Transverse colon (tissue), 4 donors: Measurements from ENCODE around the gene REV3L. TPM values are rescaled to one million over a fixed set of nuclear protein-coding genes. Genes with fewer than 3 reads are reported as not detected.

Experiments used
- DNase-seq: peaks from one replicate; pipeline ENCODE4 v3.0.0-alpha.2; 2019
- H3K27ac ChIP-seq, 4 donors: fragments of 200-600 bp; sonication (generic); 2 replicates each; pipeline ENCODE4 v1.5.1; 2016 to 2018; ENCODE audit warnings: inconsistent platforms in 4 of 4
- H3K27me3 ChIP-seq: fragments of 200-600 bp; sonication (generic); 2 replicates; pipeline ENCODE4 v1.5.1; 2017; ENCODE audit warnings: inconsistent platforms
- H3K36me3 ChIP-seq, 4 donors: fragments of 200-600 bp; sonication (generic); 2 replicates each; pipeline ENCODE4 v1.5.1; 2017 to 2019; ENCODE audit warnings: inconsistent platforms in 4 of 4
- H3K4me1 ChIP-seq, 4 donors: fragments of 200-600 bp; sonication (generic); 2 replicates each; pipeline ENCODE4 v1.5.1; 2017 to 2020; ENCODE audit warnings: inconsistent platforms in 4 of 4
- H3K4me3 ChIP-seq, 4 donors: fragments of 200-600 bp; sonication (generic); 1 replicate in 1 of 4; 2 replicates in 3 of 4; pipeline versions ENCODE4 v1.5.1 to v1.6.1; 2017 to 2019; ENCODE audit warnings: inconsistent platforms in 4 of 4
- H3K9me3 ChIP-seq, 2 donors: fragments of 200-600 bp; sonication (generic); 2 replicates each; pipeline ENCODE4 v1.5.1; 2017 to 2019; ENCODE audit warnings: inconsistent platforms in 2 of 2
- EP300 ChIP-seq: sonication (generic); formaldehyde crosslinking; IDR thresholded peaks from one replicate; pipeline ENCODE4 v1.6.1; 2017; ENCODE audit warnings: antibody characterized with exemption, low read depth
- POLR2A ChIP-seq: fragments of 450-650 bp; IDR thresholded peaks from one replicate; pipeline ENCODE4 v1.6.1; 2016; ENCODE audit warnings: antibody characterized with exemption, mild to moderate bottlenecking, moderate library complexity
- POLR2AphosphoS5 ChIP-seq, 3 donors: sonication (generic); formaldehyde crosslinking; IDR thresholded peaks; one replicate each; pipeline ENCODE4 v1.6.1; 2016; ENCODE audit warnings: antibody characterized with exemption in 3 of 3
- WGBS, 2 donors: methylation state at CpG; one replicate each; pipeline ENCODE4 v1.1.5; 2018; ENCODE audit warnings: low coverage in 1 of 2; 5-methylcytosine and 5-hydroxymethylcytosine counted together
- in situ Hi-C, 4 donors: fragments of 200-750 bp; cut with MboI; loops; one replicate each; pipeline versions ENCODE4 v1.15.0 to v1.15.1; 2017; ENCODE audit warnings: low sequenced_read_pairs in 3 of 4, low pct_ligation_motif_present in 1 of 4, low pct_unique_long_range_greater_than_20kb in 1 of 4
- intact Hi-C: fragments of 100-400 bp; cut with DNase I; formaldehyde crosslinking; loops from one replicate; pipeline ENCODE4 v1.15.1; 2023; ENCODE audit warnings: low total_unique reads
- total RNA-seq, 4 donors: library from RNA; depleted of rRNA; stranded (reverse); fragments of >200 nt; gene quantifications; one replicate each; pipeline ENCODE4 v1.1.0, GENCODE V29; 2016
- TF ChIP-seq, protein P1 (sequence below), 5 experiments: fragments of 200-600 bp in 3 of 5; fragments of 450-650 bp in 2 of 5; sonication (generic) in 3 of 5; IDR thresholded peaks; 1 replicate in 2 of 5; 2 replicates in 3 of 5; pipeline ENCODE4 v1.5.1; 2016 to 2017; ENCODE audit warnings: antibody characterized with exemption in 5 of 5, inconsistent platforms in 3 of 5, mild to moderate bottlenecking in 2 of 5, moderate library complexity in 1 of 5

Gene REV3L
- total RNA-seq, 4 donors from 2014 or later, result 24.7 to 256 (median 34.7) TPM

DNA sequence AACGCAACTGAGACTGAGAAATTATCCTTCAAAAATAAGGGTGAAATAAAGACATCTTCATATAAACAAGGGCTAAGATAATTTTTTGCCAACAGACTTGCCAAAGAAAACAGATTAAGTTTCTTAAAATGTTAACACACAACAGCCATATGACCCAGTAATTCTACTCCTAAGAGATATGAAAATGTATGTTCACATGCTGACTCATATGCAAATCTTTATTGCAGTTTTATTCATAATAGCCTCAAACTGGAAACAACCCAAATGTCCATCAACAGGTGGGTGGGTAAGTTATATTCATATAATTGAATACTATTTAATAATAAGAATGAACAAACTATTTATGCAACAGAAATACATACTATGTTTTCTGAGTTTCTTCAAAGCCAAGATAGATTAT is 140.1 kb downstream of the REV3L start:
- Histone ChIP-seq H3K27ac (no peak overlapping the region), H3K9me3 (no peaks in the 10 kb centered on the region), H3K4me1 (peaks cover 0 to under 1% (median 0%) of the 10 kb centered on the region in 4 donors), H3K27me3 (no peaks in the 10 kb centered on the region), H3K4me3 (no peak overlapping the region), H3K36me3 (peaks cover 0 to 20% (median 9%) of the 10 kb centered on the region in 4 donors)
- intact Hi-C loops, result no loop called here
- 75 to 88% methylated on average over 1 of the region's 1 CpG for WGBS, 2 donors
- TF ChIP-seq POLR2AphosphoS5 (IDR thresholded peaks at IDR 0.05), result no peak
- TF ChIP-seq EP300, result no peak
- TF ChIP-seq, protein P1, sequence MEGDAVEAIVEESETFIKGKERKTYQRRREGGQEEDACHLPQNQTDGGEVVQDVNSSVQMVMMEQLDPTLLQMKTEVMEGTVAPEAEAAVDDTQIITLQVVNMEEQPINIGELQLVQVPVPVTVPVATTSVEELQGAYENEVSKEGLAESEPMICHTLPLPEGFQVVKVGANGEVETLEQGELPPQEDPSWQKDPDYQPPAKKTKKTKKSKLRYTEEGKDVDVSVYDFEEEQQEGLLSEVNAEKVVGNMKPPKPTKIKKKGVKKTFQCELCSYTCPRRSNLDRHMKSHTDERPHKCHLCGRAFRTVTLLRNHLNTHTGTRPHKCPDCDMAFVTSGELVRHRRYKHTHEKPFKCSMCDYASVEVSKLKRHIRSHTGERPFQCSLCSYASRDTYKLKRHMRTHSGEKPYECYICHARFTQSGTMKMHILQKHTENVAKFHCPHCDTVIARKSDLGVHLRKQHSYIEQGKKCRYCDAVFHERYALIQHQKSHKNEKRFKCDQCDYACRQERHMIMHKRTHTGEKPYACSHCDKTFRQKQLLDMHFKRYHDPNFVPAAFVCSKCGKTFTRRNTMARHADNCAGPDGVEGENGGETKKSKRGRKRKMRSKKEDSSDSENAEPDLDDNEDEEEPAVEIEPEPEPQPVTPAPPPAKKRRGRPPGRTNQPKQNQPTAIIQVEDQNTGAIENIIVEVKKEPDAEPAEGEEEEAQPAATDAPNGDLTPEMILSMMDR (IDR thresholded peaks at IDR 0.05), result no peak
- no peak for TF ChIP-seq POLR2A
- no peak for DNase-seq
- in situ Hi-C loops, result no loop called here

DNA sequence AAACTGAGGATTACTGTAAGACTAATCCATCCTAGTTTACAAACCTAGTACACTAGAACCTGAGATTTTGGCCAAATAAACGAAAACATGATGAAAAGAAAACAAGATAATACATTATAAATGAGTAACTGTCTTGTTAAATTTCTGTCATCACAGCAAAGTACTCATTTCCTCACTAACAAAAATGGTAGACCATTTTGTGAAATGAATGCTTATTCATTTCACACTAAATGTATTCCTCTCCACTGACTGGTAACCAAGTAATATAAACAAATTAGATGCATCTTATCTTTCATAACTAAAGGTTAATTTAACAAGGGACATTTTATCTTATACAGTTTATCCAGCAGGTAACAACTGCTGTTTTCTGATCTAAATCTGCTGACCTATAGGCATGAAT is 143.7 kb downstream of the REV3L start:
- intact Hi-C loops, result no loop called here
- in situ Hi-C loops, result no loop called here
- TF ChIP-seq EP300, result no peak
- H3K4me3 ChIP-seq, result no peak overlapping the region
- WGBS, 2 donors, result 73 to 74% methylated on average over 1 of the region's 1 CpG
- H3K36me3 ChIP-seq, result peaks cover 0 to 28% (median 11%) of the 10 kb centered on the region in 4 donors
- peaks cover 0 to 7% (median 0%) of the 10 kb centered on the region in 4 donors for H3K4me1 ChIP-seq
- H3K27ac ChIP-seq, result no peak overlapping the region
- DNase-seq, result no peak
- no peaks in the 10 kb centered on the region for H3K9me3 ChIP-seq
- H3K27me3 ChIP-seq, result no peaks in the 10 kb centered on the region

DNA sequence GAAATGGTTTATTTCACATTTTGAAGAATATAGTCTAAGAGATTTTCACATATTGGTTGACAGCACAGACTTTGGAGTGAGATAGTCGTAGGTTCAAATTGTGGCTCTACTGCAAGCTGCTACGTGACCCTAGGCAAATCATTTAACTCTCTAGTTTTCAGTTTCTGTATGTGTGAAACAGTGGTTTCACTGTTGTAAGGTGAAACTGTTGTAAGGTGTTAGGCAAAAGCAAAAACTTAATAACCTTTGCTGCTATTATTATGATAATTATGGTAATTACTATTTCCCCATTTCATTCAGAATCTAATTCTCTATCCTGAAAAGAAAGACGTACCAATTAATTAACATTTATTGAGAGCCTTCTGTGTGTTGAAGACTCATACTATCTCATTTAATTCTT is 144.2 kb downstream of the REV3L start:
- H3K27me3 ChIP-seq, result no peaks in the 10 kb centered on the region
- intact Hi-C loops (no loop called here), in situ Hi-C loops (no loop called here)
- no peak overlapping the region for H3K27ac ChIP-seq
- TF ChIP-seq, protein P1 (IDR thresholded peaks at IDR 0.05), result no peak
- TF ChIP-seq POLR2A, result no peak
- TF ChIP-seq POLR2AphosphoS5 (IDR thresholded peaks at IDR 0.05), result no peak
- TF ChIP-seq EP300, result no peak
- WGBS, 2 donors, result 74 to 82% methylated on average over 3 of the region's 3 CpGs
- no peaks in the 10 kb centered on the region for H3K9me3 ChIP-seq
- peaks cover 0 to 33% (median 13%) of the 10 kb centered on the region in 4 donors for H3K36me3 ChIP-seq
- peaks cover 0 to 7% (median 0%) of the 10 kb centered on the region in 4 donors for H3K4me1 ChIP-seq
- H3K4me3 ChIP-seq, result no peak overlapping the region
- no peak for DNase-seq

DNA sequence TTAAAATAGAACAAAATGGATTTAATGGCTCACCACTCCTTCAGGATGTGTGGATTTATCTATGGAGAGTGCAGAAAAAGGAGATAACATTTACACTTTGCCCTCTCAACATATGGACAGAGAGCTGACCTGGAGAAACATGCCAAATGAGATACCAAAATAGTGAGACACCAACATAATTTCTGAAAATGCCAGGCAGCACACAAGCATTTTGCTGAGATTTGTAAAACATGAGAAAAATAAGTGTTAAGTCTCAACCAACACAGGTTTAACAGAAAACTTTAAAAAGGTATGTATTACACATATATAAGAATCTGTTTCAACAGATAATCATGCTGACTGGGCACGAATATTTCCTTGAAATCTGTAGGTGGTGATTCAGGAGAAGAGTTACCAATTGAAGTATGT is 145.2 kb downstream of the REV3L start:
- Histone ChIP-seq H3K27ac (no peak overlapping the region), H3K9me3 (no peaks in the 10 kb centered on the region), H3K27me3 (no peaks in the 10 kb centered on the region), H3K4me1 (peaks cover 0 to 7% (median 0%) of the 10 kb centered on the region in 4 donors), H3K4me3 (no peak overlapping the region), H3K36me3 (peaks cover 0 to 34% (median 10%) of the 10 kb centered on the region in 4 donors)
- in situ Hi-C loops, result no loop called here
- WGBS, 2 donors, result 89 to 100% methylated on average over 1 of the region's 1 CpG
- intact Hi-C loops, result no loop called here
- DNase-seq, result no peak
- no peak for TF ChIP-seq EP300
- TF ChIP-seq, protein P1 (IDR thresholded peaks at IDR 0.05), result no peak
- TF ChIP-seq POLR2A, result no peak
- TF ChIP-seq POLR2AphosphoS5 (IDR thresholded peaks at IDR 0.05), result no peak
